HL-60 (cell line): Measurements from ENCODE around the gene ZNF804A.

Experiments
- DNase-seq, 2 experiments: peaks; one replicate each; pipeline ENCODE4 v3.0.0-alpha.2; 2010 to 2020; ENCODE audit warnings: low read depth in 1 of 2, low spot score in 1 of 2
- H3K27ac ChIP-seq: fragments of 250-450 bp; sonication (Bioruptor Pico); replicated peaks from 2 replicates; pipeline ENCODE4 v1.5.1; 2020; ENCODE audit warnings: mild to moderate bottlenecking, moderate library complexity
- H3K27me3 ChIP-seq: fragments of 250-450 bp; sonication (Bioruptor Pico); 2 replicates; pipeline ENCODE4 v1.5.1; 2021; ENCODE audit warnings: mild to moderate bottlenecking, moderate library complexity; ENCODE audit not compliant: insufficient read depth, poor library complexity, severe bottlenecking
- H3K4me3 ChIP-seq: replicated peaks from 2 replicates; pipeline ENCODE4 v1.5.1; 2011; ENCODE audit warnings: mild to moderate bottlenecking, control low read depth, low read length; ENCODE audit not compliant: insufficient read depth
- GABPA ChIP-seq: IDR thresholded peaks from 2 replicates; pipeline ENCODE4 v1.6.1; 2012; ENCODE audit warnings: low read depth
- POLR2AphosphoS5 ChIP-seq: IDR thresholded peaks from 2 replicates; pipeline ENCODE4 v1.6.1; 2012; ENCODE audit warnings: low read depth
- SPI1 ChIP-seq: IDR thresholded peaks from 2 replicates; pipeline ENCODE4 v1.6.1; 2012; ENCODE audit warnings: low read depth, mild to moderate bottlenecking, borderline replicate concordance
- TF ChIP-seq, protein P1 (sequence below): IDR thresholded peaks from 2 replicates; pipeline ENCODE4 v1.6.1; 2012; ENCODE audit warnings: low read depth; ENCODE audit not compliant: insufficient replicate concordance
- TF ChIP-seq, protein P2 (sequence below): IDR thresholded peaks from one replicate; pipeline ENCODE4 v1.5.1; 2011; ENCODE audit warnings: low read length, control low read depth, inconsistent platforms; ENCODE audit not compliant: insufficient read depth

The ZNF804A gene

DNA sequence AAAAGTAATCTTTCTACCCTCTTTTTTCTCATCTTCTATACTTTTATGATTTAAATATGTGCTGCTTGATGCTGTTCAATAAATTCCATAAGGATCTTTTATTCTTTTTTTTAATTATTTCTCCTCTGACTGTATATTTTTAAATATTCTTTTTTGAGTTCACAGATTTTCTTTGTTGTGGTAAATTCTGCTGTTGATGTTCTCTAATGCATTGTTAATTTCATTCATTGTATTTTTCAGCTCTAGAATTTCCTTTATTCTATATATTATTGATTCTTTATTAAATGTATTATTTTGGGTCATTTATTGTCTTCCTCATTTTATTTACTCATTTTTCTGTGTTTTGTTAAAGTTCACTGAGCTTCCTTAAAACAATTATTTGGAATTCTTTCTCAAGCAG is 260.9 kb downstream of the ZNF804A start:
- H3K27me3 ChIP-seq = no peaks in the 10 kb centered on the region
- H3K4me3 ChIP-seq = no peak overlapping the region
- no peak overlapping the region for H3K27ac ChIP-seq
- TF ChIP-seq SPI1 (no peak), GABPA (no peak), POLR2AphosphoS5 (no peak)
- TF ChIP-seq, protein P1, sequence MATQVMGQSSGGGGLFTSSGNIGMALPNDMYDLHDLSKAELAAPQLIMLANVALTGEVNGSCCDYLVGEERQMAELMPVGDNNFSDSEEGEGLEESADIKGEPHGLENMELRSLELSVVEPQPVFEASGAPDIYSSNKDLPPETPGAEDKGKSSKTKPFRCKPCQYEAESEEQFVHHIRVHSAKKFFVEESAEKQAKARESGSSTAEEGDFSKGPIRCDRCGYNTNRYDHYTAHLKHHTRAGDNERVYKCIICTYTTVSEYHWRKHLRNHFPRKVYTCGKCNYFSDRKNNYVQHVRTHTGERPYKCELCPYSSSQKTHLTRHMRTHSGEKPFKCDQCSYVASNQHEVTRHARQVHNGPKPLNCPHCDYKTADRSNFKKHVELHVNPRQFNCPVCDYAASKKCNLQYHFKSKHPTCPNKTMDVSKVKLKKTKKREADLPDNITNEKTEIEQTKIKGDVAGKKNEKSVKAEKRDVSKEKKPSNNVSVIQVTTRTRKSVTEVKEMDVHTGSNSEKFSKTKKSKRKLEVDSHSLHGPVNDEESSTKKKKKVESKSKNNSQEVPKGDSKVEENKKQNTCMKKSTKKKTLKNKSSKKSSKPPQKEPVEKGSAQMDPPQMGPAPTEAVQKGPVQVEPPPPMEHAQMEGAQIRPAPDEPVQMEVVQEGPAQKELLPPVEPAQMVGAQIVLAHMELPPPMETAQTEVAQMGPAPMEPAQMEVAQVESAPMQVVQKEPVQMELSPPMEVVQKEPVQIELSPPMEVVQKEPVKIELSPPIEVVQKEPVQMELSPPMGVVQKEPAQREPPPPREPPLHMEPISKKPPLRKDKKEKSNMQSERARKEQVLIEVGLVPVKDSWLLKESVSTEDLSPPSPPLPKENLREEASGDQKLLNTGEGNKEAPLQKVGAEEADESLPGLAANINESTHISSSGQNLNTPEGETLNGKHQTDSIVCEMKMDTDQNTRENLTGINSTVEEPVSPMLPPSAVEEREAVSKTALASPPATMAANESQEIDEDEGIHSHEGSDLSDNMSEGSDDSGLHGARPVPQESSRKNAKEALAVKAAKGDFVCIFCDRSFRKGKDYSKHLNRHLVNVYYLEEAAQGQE = no peak
- TF ChIP-seq, protein P2, sequence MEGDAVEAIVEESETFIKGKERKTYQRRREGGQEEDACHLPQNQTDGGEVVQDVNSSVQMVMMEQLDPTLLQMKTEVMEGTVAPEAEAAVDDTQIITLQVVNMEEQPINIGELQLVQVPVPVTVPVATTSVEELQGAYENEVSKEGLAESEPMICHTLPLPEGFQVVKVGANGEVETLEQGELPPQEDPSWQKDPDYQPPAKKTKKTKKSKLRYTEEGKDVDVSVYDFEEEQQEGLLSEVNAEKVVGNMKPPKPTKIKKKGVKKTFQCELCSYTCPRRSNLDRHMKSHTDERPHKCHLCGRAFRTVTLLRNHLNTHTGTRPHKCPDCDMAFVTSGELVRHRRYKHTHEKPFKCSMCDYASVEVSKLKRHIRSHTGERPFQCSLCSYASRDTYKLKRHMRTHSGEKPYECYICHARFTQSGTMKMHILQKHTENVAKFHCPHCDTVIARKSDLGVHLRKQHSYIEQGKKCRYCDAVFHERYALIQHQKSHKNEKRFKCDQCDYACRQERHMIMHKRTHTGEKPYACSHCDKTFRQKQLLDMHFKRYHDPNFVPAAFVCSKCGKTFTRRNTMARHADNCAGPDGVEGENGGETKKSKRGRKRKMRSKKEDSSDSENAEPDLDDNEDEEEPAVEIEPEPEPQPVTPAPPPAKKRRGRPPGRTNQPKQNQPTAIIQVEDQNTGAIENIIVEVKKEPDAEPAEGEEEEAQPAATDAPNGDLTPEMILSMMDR = no peak
- no peak for DNase-seq

DNA sequence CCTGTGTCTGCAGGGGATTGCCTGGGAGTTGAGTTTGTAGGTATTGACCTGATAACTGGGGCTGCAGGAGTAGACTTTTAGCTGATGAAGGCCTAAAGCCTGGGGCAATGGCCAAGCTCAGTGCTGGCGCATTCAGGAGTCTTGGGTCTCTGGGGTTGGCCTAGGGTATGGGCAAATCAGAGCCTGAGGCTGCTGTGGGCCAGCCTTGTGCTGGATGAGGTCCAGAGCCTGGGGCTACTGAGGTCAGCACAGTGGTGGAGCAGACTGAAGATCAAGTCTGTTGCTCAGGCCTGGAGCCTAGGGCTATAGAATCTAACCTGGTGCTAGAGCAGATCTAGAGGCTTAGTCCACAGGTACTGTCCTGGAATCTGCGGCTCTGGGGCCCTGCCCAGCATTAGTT is 262.4 kb downstream of the ZNF804A start:
- TF ChIP-seq SPI1 (no peak), GABPA (no peak), POLR2AphosphoS5 (no peak)
- TF ChIP-seq, protein P2 = no peak
- TF ChIP-seq, protein P1 = no peak
- H3K4me3 ChIP-seq = no peak overlapping the region

DNA sequence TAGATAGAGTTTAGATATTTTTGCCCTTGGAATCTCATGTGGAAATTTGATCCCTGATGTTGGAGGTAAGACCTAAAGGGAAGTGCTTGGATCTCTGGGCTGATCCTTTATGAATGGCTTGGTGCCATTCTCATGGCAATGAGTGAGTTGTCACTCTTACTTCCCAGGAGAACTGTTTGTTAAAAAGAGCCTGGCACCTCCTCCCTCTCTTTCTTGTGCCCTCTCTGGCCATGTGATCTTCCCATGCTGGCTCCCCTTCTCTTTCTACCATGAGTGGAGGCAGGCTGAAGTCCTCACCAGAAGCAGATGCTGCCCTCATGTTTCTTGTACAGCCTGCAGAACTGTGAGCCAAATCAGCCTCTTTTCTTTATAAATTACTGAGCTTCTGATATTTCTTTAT is 276.9 kb downstream of the ZNF804A start:
- Histone ChIP-seq H3K27ac (no peak overlapping the region), H3K4me3 (no peak overlapping the region), H3K27me3 (no peaks in the 10 kb centered on the region)
- TF ChIP-seq SPI1 (no peak), POLR2AphosphoS5 (no peak), GABPA (no peak)
- TF ChIP-seq, protein P1 = no peak
- TF ChIP-seq, protein P2 = no peak
- no peak for DNase-seq

More for the DNA sequence above, 262.4 kb downstream of the ZNF804A start:
- H3K27me3 ChIP-seq = no peaks in the 10 kb centered on the region
- DNase-seq = no peak
- H3K27ac ChIP-seq = no peak overlapping the region
